Activated CD4-positive, alpha-beta T cell treated with anti-CD3 and anti-CD28 coated beads, Interleukin-2, amount 10 ng/mL, durations not matched to agents 24 days and 14 days (primary cell): ENCODE results near the gene SUSD4. TPM values are rescaled to one million over a fixed set of nuclear protein-coding genes. Genes with fewer than 3 reads are reported as not detected.

Source experiments
- DNase-seq: peaks from one replicate; pipeline ENCODE4 v3.0.0; 2022
- H3K27ac Mint-ChIP-seq: one replicate; pipeline ENCODE4 v1.8.0; 2022; ENCODE audit warnings: mild to moderate bottlenecking, mixed read lengths
- H3K27me3 Mint-ChIP-seq: one replicate; pipeline ENCODE4 v1.8.0; 2022; ENCODE audit warnings: mixed read lengths
- H3K36me3 Mint-ChIP-seq: one replicate; pipeline ENCODE4 v1.8.0; 2022; ENCODE audit warnings: low read depth, mild to moderate bottlenecking, mixed read lengths
- H3K4me1 Mint-ChIP-seq: one replicate; pipeline ENCODE4 v1.8.0; 2021; ENCODE audit warnings: mixed read lengths
- H3K4me3 Mint-ChIP-seq: one replicate; pipeline ENCODE4 v1.8.0; 2022; ENCODE audit warnings: mild to moderate bottlenecking, moderate library complexity, mixed read lengths
- H3K9me3 Mint-ChIP-seq: one replicate; pipeline ENCODE4 v1.8.0; 2021; ENCODE audit warnings: mixed read lengths
- intact Hi-C: fragments of 100-400 bp; cut with micrococcal nuclease; formaldehyde crosslinking; loops from one replicate; pipeline ENCODE4 v1.15.1; 2023
- total RNA-seq: library from RNA; stranded (reverse); gene quantifications from 2 replicates; pipeline ENCODE4 v1.2.3, GENCODE V29; 2022

Gene SUSD4
- total RNA-seq, 1 donor from 2014 or later = not detected

- Mint-ChIP-seq H3K36me3 (no peaks in the 10 kb centered on the region), H3K4me1 (no peaks in the 10 kb centered on the region), H3K4me3 (no peak overlapping the region), H3K27me3 (no peaks in the 10 kb centered on the region), H3K9me3 (no peaks in the 10 kb centered on the region), H3K27ac (no peak overlapping the region)
- no peak for DNase-seq
- intact Hi-C loops = no loop called here
Observed at GRCh38 chr1:223312705-223313414, 51.1 kb downstream of the SUSD4 start.

GRCh38 chr1:223312273-223312672 lies 51.7 kb downstream of the SUSD4 start:
- no peak for DNase-seq
- no peak overlapping the region for H3K4me3 Mint-ChIP-seq
- no peaks in the 10 kb centered on the region for H3K27me3 Mint-ChIP-seq
- no peaks in the 10 kb centered on the region for H3K9me3 Mint-ChIP-seq
- no peak overlapping the region for H3K27ac Mint-ChIP-seq
- no peaks in the 10 kb centered on the region for H3K36me3 Mint-ChIP-seq
- intact Hi-C loops = no loop called here
- no peaks in the 10 kb centered on the region for H3K4me1 Mint-ChIP-seq

GRCh38 chr1:223311826-223312225 lies 52.1 kb downstream of the SUSD4 start:
- Mint-ChIP-seq H3K4me3 (no peak overlapping the region), H3K27ac (no peak overlapping the region), H3K9me3 (no peaks in the 10 kb centered on the region), H3K36me3 (no peaks in the 10 kb centered on the region), H3K27me3 (no peaks in the 10 kb centered on the region), H3K4me1 (no peaks in the 10 kb centered on the region)
- DNase-seq = no peak
- intact Hi-C loops = no loop called here

DNA sequence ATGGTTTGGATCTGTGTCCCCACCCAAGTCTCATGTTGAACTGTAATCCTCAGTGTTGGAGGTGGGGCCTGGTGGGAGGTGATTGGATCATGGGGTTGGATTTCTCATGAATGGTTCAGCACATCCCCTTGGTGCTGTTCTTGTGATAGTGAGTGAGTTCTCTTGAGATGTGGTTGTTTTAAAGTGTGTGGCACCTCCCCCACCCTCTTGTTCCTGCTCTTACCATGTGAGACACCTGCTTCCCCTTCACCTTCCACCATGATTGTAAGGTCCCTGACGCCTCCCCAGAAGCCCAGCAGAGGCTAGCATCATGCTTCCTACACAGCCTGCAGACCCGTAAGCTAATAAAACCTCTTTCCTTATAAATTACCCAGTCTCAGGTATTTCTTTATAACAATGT lies 55.8 kb downstream of the SUSD4 start:
- peaks cover 3% of the 10 kb centered on the region for H3K9me3 Mint-ChIP-seq
- DNase-seq = no peak
- H3K27me3 Mint-ChIP-seq = no peaks in the 10 kb centered on the region
- H3K36me3 Mint-ChIP-seq = no peaks in the 10 kb centered on the region
- intact Hi-C loops = no loop called here
- no peak overlapping the region for H3K4me3 Mint-ChIP-seq
- no peaks in the 10 kb centered on the region for H3K4me1 Mint-ChIP-seq
- H3K27ac Mint-ChIP-seq = no peak overlapping the region

DNA sequence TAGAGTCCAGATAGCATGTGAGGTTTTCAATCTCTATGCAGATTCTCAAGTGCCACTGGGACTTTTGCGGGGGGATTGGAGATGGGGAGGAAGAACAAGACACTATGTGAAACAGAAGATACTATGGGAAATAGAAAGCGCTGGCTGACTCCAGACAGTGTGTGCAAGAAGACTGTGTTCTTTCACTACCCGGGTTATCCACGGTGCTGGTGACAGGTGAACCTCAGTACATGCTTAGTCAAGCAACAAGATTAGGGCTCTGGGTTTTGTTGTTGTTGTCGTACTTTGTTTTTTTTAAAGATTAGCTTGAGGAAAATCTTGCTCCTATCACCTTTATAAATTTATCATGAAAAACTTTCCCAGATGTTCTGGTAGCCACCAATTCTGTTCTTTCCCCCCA lies 56.4 kb downstream of the SUSD4 start:
- no peaks in the 10 kb centered on the region for H3K36me3 Mint-ChIP-seq
- no peak overlapping the region for H3K27ac Mint-ChIP-seq
- H3K4me3 Mint-ChIP-seq = no peak overlapping the region
- intact Hi-C loops = no loop called here
- H3K9me3 Mint-ChIP-seq = peaks cover 3% of the 10 kb centered on the region
- no peaks in the 10 kb centered on the region for H3K4me1 Mint-ChIP-seq
- no peak for DNase-seq
- no peaks in the 10 kb centered on the region for H3K27me3 Mint-ChIP-seq

DNA sequence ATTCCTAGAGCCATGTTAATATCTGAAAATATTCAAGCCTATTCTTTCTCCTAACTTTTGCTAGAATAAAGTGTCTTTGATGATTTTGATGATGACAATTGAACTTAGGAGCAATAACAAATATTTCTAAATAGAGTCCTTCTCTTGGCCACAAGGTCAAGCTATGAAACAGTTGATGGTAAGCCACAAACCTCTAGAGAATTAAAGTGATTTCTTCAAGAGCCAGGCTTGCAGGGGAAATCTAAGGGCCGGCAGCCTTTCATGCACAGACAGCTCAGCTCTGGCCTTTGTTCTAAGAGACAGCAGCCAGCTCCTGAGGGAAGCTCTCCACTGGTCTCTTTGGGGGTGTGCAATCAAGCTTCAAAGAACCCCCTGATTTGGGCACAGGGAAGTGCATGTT lies 59.0 kb downstream of the SUSD4 start:
- no peak for DNase-seq
- no peaks in the 10 kb centered on the region for H3K27me3 Mint-ChIP-seq
- no peak overlapping the region for H3K4me3 Mint-ChIP-seq
- no peaks in the 10 kb centered on the region for H3K4me1 Mint-ChIP-seq
- H3K36me3 Mint-ChIP-seq = no peaks in the 10 kb centered on the region
- intact Hi-C loops = no loop called here
- peaks cover 3% of the 10 kb centered on the region for H3K9me3 Mint-ChIP-seq
- H3K27ac Mint-ChIP-seq = no peak overlapping the region

- DNase-seq = no peak
- no peaks in the 10 kb centered on the region for H3K36me3 Mint-ChIP-seq
- intact Hi-C loops = no loop called here
- H3K9me3 Mint-ChIP-seq = peaks cover 3% of the 10 kb centered on the region
- H3K4me1 Mint-ChIP-seq = no peaks in the 10 kb centered on the region
- H3K27ac Mint-ChIP-seq = no peak overlapping the region
- no peak overlapping the region for H3K4me3 Mint-ChIP-seq
- H3K27me3 Mint-ChIP-seq = no peaks in the 10 kb centered on the region
Observed at GRCh38 chr1:223301371-223301770, 62.6 kb downstream of the SUSD4 start.

- no peak overlapping the region for H3K27ac Mint-ChIP-seq
Observed at GRCh38 chr1:223299553-223299952, 64.4 kb downstream of the SUSD4 start.

GRCh38 chr1:223298701-223299100 lies 65.3 kb downstream of the SUSD4 start:
- no peak for DNase-seq
- H3K27me3 Mint-ChIP-seq = no peaks in the 10 kb centered on the region
- H3K36me3 Mint-ChIP-seq = no peaks in the 10 kb centered on the region
- intact Hi-C loops = no loop called here
- no peak overlapping the region for H3K4me3 Mint-ChIP-seq
- H3K4me1 Mint-ChIP-seq = no peaks in the 10 kb centered on the region
- peaks cover 3% of the 10 kb centered on the region for H3K9me3 Mint-ChIP-seq
- H3K27ac Mint-ChIP-seq = no peak overlapping the region

More at GRCh38 chr1:223299553-223299952, 64.4 kb downstream of the SUSD4 start:
- Mint-ChIP-seq H3K36me3 (no peaks in the 10 kb centered on the region), H3K4me1 (no peaks in the 10 kb centered on the region), H3K4me3 (no peak overlapping the region), H3K9me3 (peaks cover 3% of the 10 kb centered on the region), H3K27me3 (no peaks in the 10 kb centered on the region)
- intact Hi-C loops = no loop called here
- DNase-seq = no peak

- intact Hi-C loops = no loop called here
- no peak overlapping the region for H3K27ac Mint-ChIP-seq
Observed at GRCh38 chr1:223297800-223298199, 66.2 kb downstream of the SUSD4 start.

GRCh38 chr1:223291796-223292195 lies 72.2 kb downstream of the SUSD4 start:
- no peak overlapping the region for H3K27ac Mint-ChIP-seq
- H3K36me3 Mint-ChIP-seq = no peaks in the 10 kb centered on the region
- H3K9me3 Mint-ChIP-seq = no peaks in the 10 kb centered on the region

More at GRCh38 chr1:223297800-223298199, 66.2 kb downstream of the SUSD4 start:
- no peak overlapping the region for H3K4me3 Mint-ChIP-seq
- no peaks in the 10 kb centered on the region for H3K4me1 Mint-ChIP-seq
- no peaks in the 10 kb centered on the region for H3K36me3 Mint-ChIP-seq
- H3K9me3 Mint-ChIP-seq = no peaks in the 10 kb centered on the region
- H3K27me3 Mint-ChIP-seq = no peaks in the 10 kb centered on the region
- DNase-seq = no peak

DNA sequence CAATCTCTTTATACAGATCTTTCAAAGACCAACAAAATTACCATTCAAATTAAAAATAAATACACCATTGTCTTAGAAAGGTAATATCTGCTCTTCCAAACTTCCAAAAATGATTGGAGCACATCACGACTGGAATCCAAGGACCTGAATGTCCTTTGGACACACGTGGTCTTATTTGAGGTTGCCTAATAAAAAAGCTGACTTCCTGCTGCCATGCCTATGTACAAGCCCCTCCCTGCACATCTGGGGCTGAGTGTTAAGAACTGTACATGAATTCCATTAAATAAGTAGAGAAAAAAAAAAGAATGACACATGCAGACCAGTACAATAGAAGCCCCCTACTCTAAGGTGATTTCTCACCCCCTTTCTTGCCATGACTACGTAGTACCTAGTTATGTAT lies 73.6 kb downstream of the SUSD4 start:
- intact Hi-C loops = no loop called here

More at GRCh38 chr1:223291796-223292195, 72.2 kb downstream of the SUSD4 start:
- Mint-ChIP-seq H3K4me1 (no peaks in the 10 kb centered on the region), H3K4me3 (no peak overlapping the region), H3K27me3 (no peaks in the 10 kb centered on the region)
- DNase-seq = no peak
- intact Hi-C loops = no loop called here

GRCh38 chr1:223289621-223290020 lies 74.4 kb downstream of the SUSD4 start:
- no peak for DNase-seq
- no peak overlapping the region for H3K27ac Mint-ChIP-seq

More for the DNA sequence above, 73.6 kb downstream of the SUSD4 start:
- Mint-ChIP-seq H3K4me3 (no peak overlapping the region), H3K9me3 (peaks cover 3% of the 10 kb centered on the region), H3K4me1 (no peaks in the 10 kb centered on the region), H3K27ac (no peak overlapping the region), H3K27me3 (no peaks in the 10 kb centered on the region), H3K36me3 (no peaks in the 10 kb centered on the region)
- DNase-seq = no peak

GRCh38 chr1:223288826-223289225 lies 75.2 kb downstream of the SUSD4 start:
- intact Hi-C loops = no loop called here
- Mint-ChIP-seq H3K9me3 (peaks cover 7% of the 10 kb centered on the region), H3K36me3 (no peaks in the 10 kb centered on the region), H3K4me3 (no peak overlapping the region), H3K27ac (no peak overlapping the region), H3K4me1 (no peaks in the 10 kb centered on the region), H3K27me3 (no peaks in the 10 kb centered on the region)
- no peak for DNase-seq

More at GRCh38 chr1:223289621-223290020, 74.4 kb downstream of the SUSD4 start:
- intact Hi-C loops = no loop called here
- Mint-ChIP-seq H3K4me3 (no peak overlapping the region), H3K9me3 (peaks cover 7% of the 10 kb centered on the region), H3K27me3 (no peaks in the 10 kb centered on the region), H3K36me3 (no peaks in the 10 kb centered on the region), H3K4me1 (no peaks in the 10 kb centered on the region)

DNA sequence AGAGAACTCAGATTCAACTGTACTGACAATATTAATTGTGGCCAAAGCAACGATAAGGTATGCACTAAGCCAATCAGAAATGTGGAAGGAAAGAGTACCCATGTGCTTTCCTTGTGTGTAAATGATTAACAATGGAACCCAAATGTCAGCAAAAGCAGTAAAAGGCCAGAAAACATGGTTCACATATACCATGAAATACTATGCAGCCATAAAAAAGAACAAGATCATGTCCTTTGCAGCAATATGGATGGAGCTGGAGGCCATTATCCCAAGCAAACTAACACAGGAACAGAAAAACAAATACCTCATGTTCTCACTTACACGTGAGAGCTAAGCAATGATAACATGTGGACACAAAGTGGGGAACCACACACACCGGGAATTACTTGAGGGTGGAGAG lies 78.5 kb downstream of the SUSD4 start:
- intact Hi-C loops = no loop called here
- H3K27ac Mint-ChIP-seq = no peak overlapping the region
- H3K9me3 Mint-ChIP-seq = peaks cover 7% of the 10 kb centered on the region
- peaks cover 3% of the 10 kb centered on the region for H3K27me3 Mint-ChIP-seq
- no peaks in the 10 kb centered on the region for H3K4me1 Mint-ChIP-seq
- no peak for DNase-seq
- no peaks in the 10 kb centered on the region for H3K36me3 Mint-ChIP-seq
- H3K4me3 Mint-ChIP-seq = no peak overlapping the region
